HG03108 (cell line): ENCODE measurements around the gene POC1A.

Experiments used
- ATAC-seq: cut with Tn5 transposase; IDR thresholded peaks from one replicate; pipeline ENCODE4 v1.9.1; 2021; ENCODE audit warnings: moderate library complexity; ENCODE audit not compliant: unreplicated experiment

The POC1A gene

GRCh38 chr3:52132041-52132440, 22.2 kb downstream of the POC1A start:
- no peak for ATAC-seq

DNA sequence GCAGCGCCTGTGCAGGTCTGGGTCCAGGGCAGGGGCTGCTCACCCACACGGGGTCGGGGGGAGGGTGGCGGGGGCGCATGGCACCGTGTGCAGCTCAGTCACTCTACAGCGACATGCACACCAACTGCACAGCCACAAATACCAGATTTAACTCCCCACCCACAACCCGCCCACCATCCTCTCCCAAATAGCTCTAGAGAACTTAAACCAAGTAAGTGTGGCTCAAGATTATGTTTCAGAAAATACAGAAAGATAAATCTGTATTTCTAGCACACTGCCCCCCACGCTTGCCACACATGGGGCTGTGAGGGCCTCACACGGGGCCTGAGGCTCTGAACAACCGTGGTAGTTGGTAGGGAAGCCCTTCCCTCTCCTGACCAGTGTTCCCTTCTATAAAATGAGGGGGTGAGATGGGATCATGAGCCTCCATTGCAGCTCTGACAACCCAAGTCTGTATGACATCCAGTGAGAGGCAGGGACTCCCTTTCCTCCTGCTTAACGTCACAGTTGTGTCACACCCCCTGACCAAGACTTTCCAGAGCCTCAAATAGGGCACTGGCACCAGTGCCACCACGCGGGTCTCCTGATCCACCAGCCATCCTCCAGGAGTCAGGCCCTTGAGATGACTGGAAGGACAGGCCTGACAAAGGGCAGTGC, 23.1 kb downstream of the POC1A start:
- ATAC-seq: no peak

GRCh38 chr3:52128118-52128683, 26.0 kb downstream of the POC1A start:
- ATAC-seq: no peak

GRCh38 chr3:52126500-52126899, 27.7 kb downstream of the POC1A start:
- no peak for ATAC-seq

GRCh38 chr3:52126036-52126435, 28.2 kb downstream of the POC1A start:
- no peak for ATAC-seq

DNA sequence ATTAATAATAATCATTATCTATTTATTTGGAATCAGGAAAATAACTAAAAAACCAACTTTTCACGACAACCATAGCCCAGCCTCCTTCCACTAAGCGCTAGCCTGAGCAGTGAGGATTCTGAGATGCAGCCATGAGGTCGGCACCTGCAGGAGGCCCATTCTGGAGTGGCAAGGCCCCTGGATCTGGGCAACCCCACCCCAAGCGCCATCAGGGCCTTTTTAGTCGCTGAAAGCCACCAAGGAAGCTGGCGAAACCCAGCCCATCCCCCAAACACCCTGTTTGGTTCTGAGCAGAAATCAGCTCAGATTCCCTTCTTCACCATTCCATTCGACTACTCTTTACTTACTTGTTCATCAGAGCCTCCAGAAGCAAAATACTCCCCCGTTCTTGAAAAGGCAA, 29.5 kb downstream of the POC1A start:
- ATAC-seq: no peak

GRCh38 chr3:52124126-52124525, 30.1 kb downstream of the POC1A start:
- ATAC-seq: no peak

- ATAC-seq: peak; percentile 48
These were observed 31.0 kb downstream of the POC1A start for GRCh38 chr3:52123106-52123725.

- ATAC-seq: no peak
These were observed 31.7 kb downstream of the POC1A start for GRCh38 chr3:52122491-52122890.

- ATAC-seq: peak; percentile 20
These were observed 32.4 kb downstream of the POC1A start for GRCh38 chr3:52121813-52122212.

GRCh38 chr3:52121464-52121805, 32.8 kb downstream of the POC1A start:
- ATAC-seq: peak; percentile 47

- peak; percentile 16 for ATAC-seq
These were observed 33.4 kb downstream of the POC1A start for GRCh38 chr3:52120556-52121463.

DNA sequence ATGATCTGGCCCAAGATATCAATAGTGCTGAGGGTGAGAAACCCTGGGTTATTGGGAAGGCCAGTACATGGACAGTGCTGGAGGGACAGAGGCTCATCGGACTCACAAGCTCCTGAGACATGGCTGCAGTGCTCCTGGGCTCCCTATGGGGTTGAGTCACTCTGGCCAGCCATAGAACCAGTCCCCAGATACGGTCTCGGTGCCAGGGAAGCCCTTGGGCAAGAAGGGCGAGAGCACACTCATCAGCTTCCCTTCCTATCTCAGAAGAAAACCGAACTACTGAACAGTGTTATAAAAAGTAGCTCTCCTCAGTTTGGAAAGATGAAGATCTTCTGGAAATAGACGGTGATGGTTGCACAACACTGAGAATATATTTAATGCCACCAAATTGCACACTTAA, 34.4 kb downstream of the POC1A start:
- ATAC-seq: no peak

GRCh38 chr3:52119099-52119498, 35.1 kb downstream of the POC1A start:
- ATAC-seq: no peak

- ATAC-seq: no peak
These were observed 35.9 kb downstream of the POC1A start for GRCh38 chr3:52118156-52118875.

GRCh38 chr3:52117537-52117936, 36.7 kb downstream of the POC1A start:
- ATAC-seq: no peak

DNA sequence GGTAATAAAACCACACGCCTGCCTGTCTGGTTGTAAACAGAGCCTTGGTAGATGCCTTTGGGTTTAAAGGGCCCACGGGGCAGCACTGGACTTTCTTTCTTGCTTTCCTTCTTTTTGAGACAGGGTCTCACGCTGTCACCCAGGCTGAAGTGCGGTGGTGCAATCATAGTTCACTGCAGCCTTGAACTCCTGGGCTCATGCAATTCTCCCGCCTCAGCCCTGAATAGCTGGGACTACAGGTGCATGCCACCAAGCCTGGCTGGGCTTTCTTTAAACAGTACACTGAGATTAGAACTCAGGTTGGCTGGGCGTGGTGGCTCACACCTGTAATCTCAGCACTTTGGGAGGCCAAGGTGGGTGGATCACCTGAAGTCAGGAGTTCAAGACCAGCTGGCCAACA, 42.2 kb downstream of the POC1A start:
- no peak for ATAC-seq

DNA sequence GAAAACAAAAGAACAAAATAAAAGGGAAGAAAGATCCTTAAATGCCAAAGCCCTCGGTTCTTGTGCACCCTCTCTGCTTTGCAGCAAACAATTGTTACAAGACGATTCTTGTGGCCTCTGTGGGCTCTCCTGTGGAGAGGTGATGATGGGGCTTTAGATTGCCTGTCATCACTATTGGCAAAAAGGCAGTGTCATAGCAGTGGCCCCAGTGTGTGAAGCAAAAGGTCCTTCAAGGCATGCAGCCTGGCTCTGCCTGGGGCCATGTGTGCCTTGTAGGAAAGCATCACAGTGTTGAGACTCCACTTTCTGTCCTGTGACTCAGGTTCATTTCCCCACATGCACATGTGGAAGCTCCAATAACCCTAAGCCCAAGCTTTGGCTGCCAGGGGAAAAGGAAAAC, 43.7 kb downstream of the POC1A start:
- no peak for ATAC-seq

- ATAC-seq: no peak
These were observed 44.5 kb downstream of the POC1A start for GRCh38 chr3:52109611-52110301.
